PC-3 (cell line): ENCODE data around the gene ARHGEF11. TPM values are rescaled to one million over a fixed set of nuclear protein-coding genes. Genes with fewer than 3 reads are reported as not detected.

ENCODE experiments used
- ATAC-seq: fragments of 200-7000 bp; cut with Tn5 transposase; 2 replicates; pipeline ENCODE4 v1.9.1; 2020; ENCODE audit warnings: mild to moderate bottlenecking, moderate library complexity
- BruUV-seq: library from RNA; stranded (reverse); fragments of 400-500 nt; replicated peaks from 2 replicates; lab custom pipeline; 2021; lab: Mats Ljungman, UMichigan
- CTCF ChIA-PET: fragments of 300-600 bp; sonication (Branson Sonifier 250); formaldehyde crosslinking; loops from one replicate; lab custom pipeline; 2022; ENCODE audit warnings: antibody characterized with exemption; lab: Charles Lee
- POLR2A ChIA-PET: fragments of 300-600 bp; sonication (Branson Sonifier 250); formaldehyde crosslinking; loops from one replicate; lab custom pipeline; 2022; ENCODE audit warnings: antibody characterized with exemption; ENCODE audit not compliant: unreplicated experiment; lab: Charles Lee
- DNase-seq: peaks from one replicate; pipeline ENCODE4 v3.0.0-alpha.2; 2015
- H2AFZ ChIP-seq: fragments of 300-600 bp; sonication (generic); 2 replicates; pipeline ENCODE4 v1.6.0; 2016; ENCODE audit warnings: antibody characterized with exemption, low read length
- H3F3A ChIP-seq: fragments of 300-600 bp; sonication (generic); one replicate; pipeline ENCODE4 v1.6.0; 2017; ENCODE audit warnings: antibody characterized with exemption, low read length, control low read depth, mild to moderate bottlenecking; ENCODE audit not compliant: unreplicated experiment
- H3K27ac ChIP-seq: fragments of 300-600 bp; sonication (generic); 2 replicates; pipeline ENCODE4 v1.5.1; 2016; ENCODE audit warnings: mild to moderate bottlenecking, low read length
- H3K27me3 ChIP-seq: fragments of 300-600 bp; sonication (generic); 2 replicates; pipeline ENCODE4 v1.6.1; 2016; ENCODE audit warnings: low read length, mixed read lengths
- H3K36me3 ChIP-seq: fragments of 300-600 bp; sonication (generic); 2 replicates; pipeline ENCODE4 v1.6.1; 2016; ENCODE audit warnings: low read depth, mixed run types, low read length, mixed read lengths
- H3K4me1 ChIP-seq: fragments of 300-600 bp; sonication (generic); 2 replicates; pipeline ENCODE4 v1.5.1; 2016; ENCODE audit warnings: low read length; ENCODE audit not compliant: insufficient read depth
- H3K4me2 ChIP-seq: fragments of 300-600 bp; sonication (generic); 2 replicates; pipeline ENCODE4 v1.6.0; 2016; ENCODE audit warnings: low read length
- H3K4me3 ChIP-seq: fragments of 300-600 bp; sonication (generic); 2 replicates; pipeline ENCODE4 v1.5.1; 2016; ENCODE audit warnings: mild to moderate bottlenecking, low read length, mixed read lengths
- H3K79me2 ChIP-seq: fragments of 300-600 bp; sonication (generic); 2 replicates; pipeline ENCODE4 v1.6.1; 2017; ENCODE audit warnings: low read length, mixed read lengths
- H3K9ac ChIP-seq: fragments of 300-600 bp; sonication (generic); 2 replicates; pipeline ENCODE4 v1.6.0; 2016; ENCODE audit warnings: mild to moderate bottlenecking, low read length
- H3K9me2 ChIP-seq: fragments of 300-600 bp; sonication (generic); replicated peaks from 2 replicates; pipeline ENCODE4 v1.6.1; 2016; ENCODE audit warnings: mixed run types, low read length, mixed read lengths
- H3K9me3 ChIP-seq: fragments of 300-600 bp; sonication (generic); 2 replicates; pipeline ENCODE4 v1.6.1; 2016; ENCODE audit warnings: low read length, mixed read lengths
- H4K20me1 ChIP-seq: fragments of 300-600 bp; sonication (generic); 2 replicates; pipeline ENCODE4 v1.6.1; 2016; ENCODE audit warnings: low read length, mixed read lengths
- EZH2 ChIP-seq: fragments of 300-600 bp; sonication (generic); IDR thresholded peaks from one replicate; pipeline ENCODE4 v1.6.1; 2017; ENCODE audit warnings: antibody characterized with exemption, mild to moderate bottlenecking, low read length; ENCODE audit not compliant: unreplicated experiment
- EZH2phosphoT487 ChIP-seq: fragments of 300-600 bp; sonication (generic); IDR thresholded peaks from 2 replicates; pipeline ENCODE4 v1.6.1; 2018; ENCODE audit warnings: mild to moderate bottlenecking, antibody characterized with exemption, low read length, borderline replicate concordance
- intact Hi-C: fragments of 100-400 bp; cut with micrococcal nuclease; formaldehyde crosslinking; loops from 2 replicates; pipeline ENCODE4 v1.9.0; 2023
- total RNA-seq: library from RNA; depleted of rRNA; stranded (reverse); fragments of >200 nt; gene quantifications from 2 replicates; pipeline ENCODE4 v1.2.3, GENCODE V29; 2014
- TF ChIP-seq, protein P1 (sequence below): fragments of 300-600 bp; sonication (generic); conservative IDR thresholded peaks from 2 replicates; pipeline ENCODE4 v1.5.1; 2017; ENCODE audit warnings: antibody characterized with exemption, low read depth, mild to moderate bottlenecking, low read length

Gene ARHGEF11
- total RNA-seq, 1 experiment from 2014 or later: 31.1 TPM

DNA sequence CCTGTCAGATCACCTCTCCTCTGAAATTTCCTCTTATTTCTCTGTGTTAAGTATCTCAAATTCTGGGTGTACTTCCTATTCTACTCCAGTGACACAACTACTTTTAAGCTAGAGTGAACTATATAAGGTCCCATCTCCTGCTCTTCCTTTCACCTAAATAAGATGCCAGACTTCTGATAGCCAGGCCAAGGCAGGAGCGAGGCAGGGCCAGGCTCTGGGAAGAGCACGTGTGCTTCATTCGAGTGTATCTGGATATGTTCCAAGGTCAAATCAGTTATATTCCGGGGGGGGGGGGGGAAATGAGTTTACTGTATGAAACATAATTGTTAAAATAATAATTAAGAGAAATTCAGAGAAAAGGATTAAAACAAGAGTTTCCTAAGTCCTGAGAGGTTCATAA lies 65.0 kb downstream of the ARHGEF11 start:
- ChIA-PET POLR2A (interaction anchor here (0.7 kb wide), 1 partner anchor 1732 kb away, joined by 8 read pairs; no protein-coding TSS in a partner anchor), CTCF (no interaction called here)
- no peak for ATAC-seq

DNA sequence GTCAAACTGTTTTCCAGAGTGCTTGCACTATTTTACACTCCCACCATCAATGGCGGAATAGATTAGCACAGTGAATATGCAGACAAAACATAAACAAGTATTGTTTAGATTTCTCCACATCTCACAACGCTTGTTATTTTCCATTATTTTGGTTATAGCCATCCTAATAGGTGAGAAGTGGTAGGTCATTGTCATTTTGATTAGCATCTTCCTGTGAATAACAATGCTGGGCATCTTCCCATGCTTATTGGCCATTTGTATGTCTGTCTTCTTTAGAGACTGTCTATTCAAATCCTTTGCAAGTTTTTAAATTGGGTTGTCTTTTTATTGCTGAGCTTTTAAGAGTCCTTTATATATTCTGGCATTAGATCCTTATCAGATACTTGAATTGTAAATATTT lies 70.5 kb downstream of the ARHGEF11 start:
- intact Hi-C loops: no loop called here

More for the DNA sequence above, 65.0 kb downstream of the ARHGEF11 start:
- BruUV-seq: no TSS peak
- Histone ChIP-seq H3K4me3 (no peak overlapping the region), H4K20me1 (no peaks in the 10 kb centered on the region), H3K27ac (no peak overlapping the region), H3K27me3 (no peaks in the 10 kb centered on the region), H3K9ac (no peak overlapping the region), H3K79me2 (no peaks in the 10 kb centered on the region), H3K9me3 (no peaks in the 10 kb centered on the region), H2AFZ (no peak overlapping the region), H3K4me1 (no peaks in the 10 kb centered on the region), H3K36me3 (peaks cover 33% of the 10 kb centered on the region), H3K9me2 (no peaks in the 10 kb centered on the region), H3F3A (no peaks in the 10 kb centered on the region), H3K4me2 (no peak overlapping the region)
- TF ChIP-seq EZH2phosphoT487 (no peak), EZH2 (no peak)
- TF ChIP-seq, protein P1, sequence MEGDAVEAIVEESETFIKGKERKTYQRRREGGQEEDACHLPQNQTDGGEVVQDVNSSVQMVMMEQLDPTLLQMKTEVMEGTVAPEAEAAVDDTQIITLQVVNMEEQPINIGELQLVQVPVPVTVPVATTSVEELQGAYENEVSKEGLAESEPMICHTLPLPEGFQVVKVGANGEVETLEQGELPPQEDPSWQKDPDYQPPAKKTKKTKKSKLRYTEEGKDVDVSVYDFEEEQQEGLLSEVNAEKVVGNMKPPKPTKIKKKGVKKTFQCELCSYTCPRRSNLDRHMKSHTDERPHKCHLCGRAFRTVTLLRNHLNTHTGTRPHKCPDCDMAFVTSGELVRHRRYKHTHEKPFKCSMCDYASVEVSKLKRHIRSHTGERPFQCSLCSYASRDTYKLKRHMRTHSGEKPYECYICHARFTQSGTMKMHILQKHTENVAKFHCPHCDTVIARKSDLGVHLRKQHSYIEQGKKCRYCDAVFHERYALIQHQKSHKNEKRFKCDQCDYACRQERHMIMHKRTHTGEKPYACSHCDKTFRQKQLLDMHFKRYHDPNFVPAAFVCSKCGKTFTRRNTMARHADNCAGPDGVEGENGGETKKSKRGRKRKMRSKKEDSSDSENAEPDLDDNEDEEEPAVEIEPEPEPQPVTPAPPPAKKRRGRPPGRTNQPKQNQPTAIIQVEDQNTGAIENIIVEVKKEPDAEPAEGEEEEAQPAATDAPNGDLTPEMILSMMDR: no peak
- DNase-seq: no peak
- intact Hi-C loops: no loop called here

DNA sequence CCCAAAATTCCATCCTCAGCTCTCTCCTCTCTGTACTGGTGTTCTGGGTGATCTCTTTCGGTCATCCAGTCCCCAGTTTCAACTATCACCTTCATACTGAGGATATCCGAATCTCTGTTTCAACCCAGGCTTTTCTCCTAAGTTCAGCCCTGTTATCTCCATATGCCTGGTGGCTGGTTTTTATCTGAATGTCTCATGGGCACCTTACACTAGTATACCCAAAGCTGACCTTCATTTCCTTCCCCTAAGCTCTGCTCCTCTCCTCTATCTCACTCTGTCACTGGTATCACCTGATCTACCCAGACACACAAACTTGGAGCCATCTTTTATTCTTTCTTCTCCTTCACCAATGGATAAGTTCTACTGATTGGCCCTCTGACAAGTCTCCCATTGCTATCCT lies 72.1 kb downstream of the ARHGEF11 start:
- no TSS peak for BruUV-seq
- no peak for ATAC-seq
- POLR2A ChIA-PET: no interaction called here

More for the DNA sequence above, 70.5 kb downstream of the ARHGEF11 start:
- Histone ChIP-seq H3K9me3 (no peaks in the 10 kb centered on the region), H3K4me1 (no peaks in the 10 kb centered on the region), H3K9me2 (no peaks in the 10 kb centered on the region), H3K79me2 (no peaks in the 10 kb centered on the region), H3K4me2 (no peak overlapping the region), H4K20me1 (no peaks in the 10 kb centered on the region), H3F3A (no peaks in the 10 kb centered on the region), H3K27me3 (no peaks in the 10 kb centered on the region), H3K36me3 (peaks cover 42% of the 10 kb centered on the region), H3K9ac (no peak overlapping the region), H3K4me3 (no peak overlapping the region), H2AFZ (no peak overlapping the region), H3K27ac (no peak overlapping the region)
- CTCF ChIA-PET: no interaction called here
- BruUV-seq: no TSS peak
- POLR2A ChIA-PET: no interaction called here
- DNase-seq (no peak), ATAC-seq (no peak)
- TF ChIP-seq EZH2 (no peak), EZH2phosphoT487 (no peak)
- TF ChIP-seq, protein P1: no peak

More for the DNA sequence above, 72.1 kb downstream of the ARHGEF11 start:
- H3K9ac ChIP-seq: no peak overlapping the region
- H3K4me3 ChIP-seq: no peak overlapping the region
- H4K20me1 ChIP-seq: no peaks in the 10 kb centered on the region
- DNase-seq: no peak
- H3K9me2 ChIP-seq: no peaks in the 10 kb centered on the region
- no peak overlapping the region for H3K4me2 ChIP-seq
- no peak overlapping the region for H2AFZ ChIP-seq
- intact Hi-C loops: no loop called here
- H3K4me1 ChIP-seq: no peaks in the 10 kb centered on the region
- CTCF ChIA-PET: no interaction called here
- no peak overlapping the region for H3K27ac ChIP-seq
- no peaks in the 10 kb centered on the region for H3K79me2 ChIP-seq
- H3K36me3 ChIP-seq: peaks cover 45% of the 10 kb centered on the region
- H3K9me3 ChIP-seq: no peaks in the 10 kb centered on the region
- TF ChIP-seq, protein P1: no peak
- TF ChIP-seq EZH2phosphoT487: no peak
- TF ChIP-seq EZH2: no peak
- H3F3A ChIP-seq: no peaks in the 10 kb centered on the region
- H3K27me3 ChIP-seq: no peaks in the 10 kb centered on the region
